ENCODE results near the gene PANX2.
"Not testable (repeated sequence)": the region's sequence is repeated elsewhere in the genome, so short reads cannot be mapped to it uniquely, and the experiment has no call there.

Gene PANX2

DNA sequence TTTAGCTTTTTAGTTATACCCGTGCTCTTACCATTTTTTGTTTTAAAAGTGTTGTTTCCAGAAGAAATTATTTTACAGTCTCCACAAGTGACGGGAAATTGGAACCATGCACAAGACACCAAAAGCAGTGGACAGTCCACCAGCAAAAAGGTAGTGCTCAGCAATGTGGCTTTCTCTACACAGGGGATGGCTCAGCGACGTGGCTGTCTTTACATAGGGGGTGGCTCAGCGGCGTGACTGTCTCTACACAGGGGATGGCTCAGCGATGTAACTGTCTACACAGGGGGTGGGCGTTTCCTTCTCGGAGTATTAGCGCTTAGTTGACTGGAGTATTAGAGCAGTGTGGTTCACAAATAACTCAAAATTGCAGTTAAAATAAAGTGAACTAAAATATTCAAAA lies 36.0 kb upstream of the PANX2 start:
- TF ChIP-seq, protein P1, sequence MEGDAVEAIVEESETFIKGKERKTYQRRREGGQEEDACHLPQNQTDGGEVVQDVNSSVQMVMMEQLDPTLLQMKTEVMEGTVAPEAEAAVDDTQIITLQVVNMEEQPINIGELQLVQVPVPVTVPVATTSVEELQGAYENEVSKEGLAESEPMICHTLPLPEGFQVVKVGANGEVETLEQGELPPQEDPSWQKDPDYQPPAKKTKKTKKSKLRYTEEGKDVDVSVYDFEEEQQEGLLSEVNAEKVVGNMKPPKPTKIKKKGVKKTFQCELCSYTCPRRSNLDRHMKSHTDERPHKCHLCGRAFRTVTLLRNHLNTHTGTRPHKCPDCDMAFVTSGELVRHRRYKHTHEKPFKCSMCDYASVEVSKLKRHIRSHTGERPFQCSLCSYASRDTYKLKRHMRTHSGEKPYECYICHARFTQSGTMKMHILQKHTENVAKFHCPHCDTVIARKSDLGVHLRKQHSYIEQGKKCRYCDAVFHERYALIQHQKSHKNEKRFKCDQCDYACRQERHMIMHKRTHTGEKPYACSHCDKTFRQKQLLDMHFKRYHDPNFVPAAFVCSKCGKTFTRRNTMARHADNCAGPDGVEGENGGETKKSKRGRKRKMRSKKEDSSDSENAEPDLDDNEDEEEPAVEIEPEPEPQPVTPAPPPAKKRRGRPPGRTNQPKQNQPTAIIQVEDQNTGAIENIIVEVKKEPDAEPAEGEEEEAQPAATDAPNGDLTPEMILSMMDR (conservative IDR thresholded peaks at IDR 0.05; ENCODE audit: low read length) = no peak
- no peak for DNase-seq (ENCODE audit: low read depth)
- H3K4me3 ChIP-seq (ENCODE audit: low read length) = no peak overlapping the region

DNA sequence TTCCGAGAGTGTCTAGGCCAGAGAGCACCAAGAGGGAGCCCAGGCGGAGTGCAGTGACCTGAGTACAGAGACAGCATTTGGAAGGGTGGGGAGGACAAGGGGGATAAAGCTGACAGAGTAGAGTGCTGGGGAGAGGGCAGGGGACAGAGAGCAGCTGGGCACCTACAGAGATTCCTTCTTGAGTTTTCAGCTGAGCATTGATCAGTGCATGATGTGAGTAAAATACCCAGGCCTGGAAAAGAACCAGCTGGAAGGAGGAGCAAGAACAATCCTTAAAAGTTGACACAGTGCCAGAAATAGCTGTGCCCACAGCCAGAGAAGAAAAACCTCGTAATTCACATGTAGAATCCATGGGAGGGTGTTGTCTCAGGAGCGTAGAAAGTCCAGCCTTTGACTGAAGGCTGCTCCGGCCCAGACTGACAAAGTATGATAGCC lies 33.9 kb upstream of the PANX2 start:
- TF ChIP-seq, protein P1 (conservative IDR thresholded peaks at IDR 0.05; ENCODE audit: low read length) = no peak
- no peak overlapping the region for H3K4me3 ChIP-seq (ENCODE audit: low read length)
- peak; percentile 20 for DNase-seq (ENCODE audit: low read depth)

DNA sequence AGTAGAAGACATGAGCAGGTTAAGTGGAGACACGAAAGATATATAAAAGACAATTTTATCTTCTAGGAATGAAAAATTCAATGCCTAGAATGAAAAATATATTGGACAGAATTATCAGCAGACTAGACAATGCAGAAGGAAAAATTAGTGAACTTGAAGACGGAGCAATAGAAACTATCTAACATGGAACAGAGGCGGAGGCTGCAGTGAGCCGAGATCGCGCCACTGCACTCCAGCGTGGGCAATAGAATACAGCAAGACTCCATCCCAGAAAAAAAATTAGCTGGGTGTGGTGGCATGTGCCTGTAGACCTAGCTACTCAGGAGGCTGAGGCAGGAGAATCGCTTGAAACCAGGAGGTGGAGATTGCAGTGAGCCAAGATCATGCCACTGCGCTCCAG lies 33.3 kb upstream of the PANX2 start:
- not testable (repeated sequence) for H3K4me3 ChIP-seq (ENCODE audit: low read length); DNase-seq (ENCODE audit: low read depth)

DNA sequence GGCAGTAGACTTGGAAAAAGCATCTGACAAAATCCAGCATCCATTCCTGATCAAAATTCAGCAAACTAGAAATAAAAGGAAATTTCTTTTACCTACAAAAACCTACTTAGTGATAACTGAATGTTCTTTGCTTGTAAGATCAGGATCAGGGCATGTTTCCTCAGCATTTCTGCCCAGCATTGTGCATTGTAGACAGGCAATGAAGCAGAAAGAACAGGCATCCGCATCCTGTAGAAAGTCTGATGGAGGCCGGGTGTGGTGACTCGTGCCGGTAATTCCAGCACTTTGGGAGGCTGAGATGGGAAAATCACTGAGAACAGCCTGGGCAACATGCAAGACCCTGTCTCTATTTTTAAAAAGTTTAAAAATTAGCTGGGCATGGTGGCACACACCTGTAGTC lies 32.5 kb upstream of the PANX2 start:
- H3K4me3 ChIP-seq (ENCODE audit: low read length) = no peak overlapping the region
- DNase-seq (ENCODE audit: low read depth) = no peak
- TF ChIP-seq, protein P1 (conservative IDR thresholded peaks at IDR 0.05; ENCODE audit: low read length) = no peak

DNA sequence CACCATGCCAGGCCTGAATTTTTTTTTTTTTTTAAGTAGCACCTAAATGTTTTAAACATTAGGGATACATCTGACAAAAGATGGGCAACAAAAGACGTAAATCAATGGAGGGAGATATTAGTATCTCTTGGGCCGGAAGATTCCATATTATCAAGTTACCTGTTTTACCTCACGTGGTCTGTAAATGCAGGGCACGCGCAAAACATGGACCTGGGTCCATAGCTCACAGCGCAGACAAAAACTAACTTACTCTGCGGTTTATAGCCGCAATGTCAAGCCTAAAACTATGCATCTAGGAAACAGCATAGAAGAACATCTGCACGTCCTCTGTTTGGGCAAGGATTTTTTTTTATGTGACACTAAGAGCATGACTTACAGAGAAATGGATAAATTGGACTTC lies 31.5 kb upstream of the PANX2 start:
- no peak overlapping the region for H3K4me3 ChIP-seq (ENCODE audit: low read length)
- no peak for DNase-seq (ENCODE audit: low read depth)
- TF ChIP-seq, protein P1 (conservative IDR thresholded peaks at IDR 0.05; ENCODE audit: low read length) = no peak

DNA sequence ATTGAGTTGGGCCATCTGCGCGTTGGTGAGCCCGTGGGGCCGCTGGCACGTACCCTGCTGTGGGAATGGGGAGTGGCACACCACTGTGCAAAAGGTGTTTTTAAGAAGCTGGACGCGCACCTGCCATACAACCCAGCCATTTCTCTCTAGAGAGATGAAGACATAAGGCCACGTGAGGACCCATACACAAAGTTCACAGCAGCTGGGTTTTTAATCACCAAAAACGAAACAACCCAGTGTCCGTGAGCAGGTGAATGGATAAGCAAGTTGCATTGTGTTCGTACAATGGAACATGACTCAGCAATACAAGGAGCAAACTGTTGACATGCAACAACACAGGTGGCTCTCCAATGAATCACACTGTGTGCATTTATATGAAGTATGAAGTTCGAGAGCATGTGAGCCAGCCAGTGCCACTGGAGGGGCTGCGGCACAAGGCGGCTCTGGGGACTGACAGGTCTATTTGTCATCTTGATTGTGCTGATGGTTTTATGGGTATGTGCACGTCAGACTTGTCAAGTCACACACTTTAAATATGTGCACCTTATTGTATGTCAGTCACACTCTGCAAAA lies 30.6 kb upstream of the PANX2 start:
- DNase-seq (ENCODE audit: low read depth) = no peak
- no peak overlapping the region for H3K4me3 ChIP-seq (ENCODE audit: low read length)
- TF ChIP-seq, protein P1 (conservative IDR thresholded peaks at IDR 0.05; ENCODE audit: low read length) = no peak

DNA sequence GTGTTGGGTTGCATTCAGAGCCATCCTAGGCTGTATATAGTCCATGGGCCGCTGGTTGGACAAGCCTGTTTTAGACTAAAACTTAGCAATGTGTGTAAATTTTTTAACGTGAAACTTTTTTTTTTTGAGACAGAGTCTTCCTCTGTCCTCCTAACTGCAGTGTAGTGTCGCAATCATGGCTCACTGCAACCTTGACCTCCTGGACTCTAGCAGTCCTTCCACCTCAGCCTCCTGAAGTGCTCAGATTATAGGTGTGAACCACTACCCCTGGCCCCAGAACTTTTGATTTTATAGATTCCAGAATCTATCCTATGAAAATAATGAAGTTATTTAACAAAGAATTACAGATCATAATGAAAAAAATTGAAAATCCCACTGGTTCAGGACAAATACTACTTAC lies 29.9 kb upstream of the PANX2 start:
- no peak overlapping the region for H3K4me3 ChIP-seq (ENCODE audit: low read length)
- TF ChIP-seq, protein P1 (conservative IDR thresholded peaks at IDR 0.05; ENCODE audit: low read length) = no peak
- DNase-seq (ENCODE audit: low read depth) = no peak

DNA sequence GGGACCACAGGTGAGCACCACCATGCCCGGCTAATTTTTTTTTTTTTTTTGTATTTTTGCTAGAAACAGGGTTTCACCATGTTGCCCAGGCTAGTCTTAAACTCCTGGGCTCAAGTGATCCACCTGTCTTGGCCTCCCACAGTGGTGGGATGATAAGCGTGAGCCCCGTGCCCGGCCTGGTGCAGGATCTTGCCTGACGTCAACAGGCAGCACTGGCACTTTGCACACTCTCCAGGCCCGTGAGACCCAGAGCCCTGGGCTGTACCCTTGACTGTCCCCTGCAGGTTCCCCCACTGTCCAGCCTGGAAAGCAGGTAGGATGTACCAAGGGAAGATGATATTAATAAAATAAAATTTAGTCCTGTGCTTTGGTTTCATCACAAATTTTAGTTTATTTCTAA lies 29.1 kb upstream of the PANX2 start:
- no peak overlapping the region for H3K4me3 ChIP-seq (ENCODE audit: low read length)
- TF ChIP-seq, protein P1 (conservative IDR thresholded peaks at IDR 0.05; ENCODE audit: low read length) = no peak
- DNase-seq (ENCODE audit: low read depth) = no peak
